Measurements from ENCODE around the gene ALKBH7. TPM values are rescaled to one million over a fixed set of nuclear protein-coding genes. Genes with fewer than 3 reads are reported as not detected.
"Not testable (repeated sequence)": the region's sequence is repeated elsewhere in the genome, so short reads cannot be mapped to it uniquely, and the experiment has no call there.

The ALKBH7 gene
- total RNA-seq, 2 donors from 2014 or later: 33.9 to 89.4 TPM

GRCh38 chr19:6381030-6381750 is 8.6 kb downstream of the ALKBH7 start:
- Mint-ChIP-seq H3K9me3 (no peaks in the 10 kb centered on the region), H3K27ac (no peak overlapping the region), H3K36me3 (peaks cover 10 to 29% of the 10 kb centered on the region in 2 donors)
- ATAC-seq: peak in 1 of 2 donors; percentile 22
- DNase-seq (ENCODE audit: low spot score in 2 of 2): no peak

GRCh38 chr19:6383188-6383587 is 10.6 kb downstream of the ALKBH7 start:
- Mint-ChIP-seq H3K27ac (peak overlapping the region in 1 of 2 donors; percentile 49), H3K9me3 (no peaks in the 10 kb centered on the region), H3K36me3 (peaks cover 10 to 31% of the 10 kb centered on the region in 2 donors)
- ATAC-seq (no peak), DNase-seq (ENCODE audit: low spot score in 2 of 2) (no peak)

GRCh38 chr19:6384381-6384780 is 11.8 kb downstream of the ALKBH7 start:
- Mint-ChIP-seq H3K36me3 (peaks cover 10 to 35% of the 10 kb centered on the region in 2 donors), H3K9me3 (no peaks in the 10 kb centered on the region), H3K27ac (peak overlapping the region in 1 of 2 donors; percentile 29)
- DNase-seq (ENCODE audit: low spot score in 2 of 2): no peak
- ATAC-seq: no peak

GRCh38 chr19:6387372-6387771 is 14.8 kb downstream of the ALKBH7 start:
- ATAC-seq (no peak), DNase-seq (ENCODE audit: low spot score in 2 of 2) (no peak)
- Mint-ChIP-seq H3K9me3 (no peaks in the 10 kb centered on the region), H3K27ac (peak overlapping the region in 1 of 2 donors; percentile 44), H3K36me3 (peaks cover 14 to 34% of the 10 kb centered on the region in 2 donors)

- Mint-ChIP-seq H3K36me3 (peaks cover 22 to 34% of the 10 kb centered on the region in 2 donors), H3K9me3 (no peaks in the 10 kb centered on the region), H3K27ac (peak overlapping the region; percentile 93 to 96)
- DNase-seq (ENCODE audit: low spot score in 2 of 2) (no peak), ATAC-seq (no peak)
Observed at GRCh38 chr19:6392221-6393073, 19.9 kb downstream of the ALKBH7 start.

GRCh38 chr19:6393074-6393982 is 20.7 kb downstream of the ALKBH7 start, which contains the start of gene GTF2F1:
Gene GTF2F1, minus strand, starts transcription at chr19:6393164. Its CDS starts 169 bp downstream, at chr19:6392995.
- peak; percentile 91 to 92 for DNase-seq (ENCODE audit: low spot score in 2 of 2)
- peaks cover 22 to 31% of the 10 kb centered on the region in 2 donors for H3K36me3 Mint-ChIP-seq
- no peaks in the 10 kb centered on the region for H3K9me3 Mint-ChIP-seq
- peak; percentile 87 to 95 for ATAC-seq
- H3K27ac Mint-ChIP-seq: peak within 1 kb of the TSS; percentile 93 to 96

- DNase-seq (ENCODE audit: low spot score in 2 of 2): no peak
- ATAC-seq: no peak
- Mint-ChIP-seq H3K27ac (peak overlapping the region; percentile 93 to 96), H3K9me3 (no peaks in the 10 kb centered on the region), H3K36me3 (peaks cover 22 to 28% of the 10 kb centered on the region in 2 donors)
Observed at GRCh38 chr19:6393983-6394412, 21.4 kb downstream of the ALKBH7 start.

GRCh38 chr19:6394831-6395230 is 22.2 kb downstream of the ALKBH7 start:
- ATAC-seq (no peak), DNase-seq (ENCODE audit: low spot score in 2 of 2) (no peak)
- H3K27ac Mint-ChIP-seq: peak overlapping the region in 1 of 2 donors; percentile 93
- no peaks in the 10 kb centered on the region for H3K9me3 Mint-ChIP-seq
- H3K36me3 Mint-ChIP-seq: peaks cover 22 to 28% of the 10 kb centered on the region in 2 donors

- Mint-ChIP-seq H3K36me3 (peaks cover 17 to 22% of the 10 kb centered on the region in 2 donors), H3K9me3 (no peaks in the 10 kb centered on the region), H3K27ac (no peak overlapping the region)
- DNase-seq (ENCODE audit: low spot score in 2 of 2) (no peak), ATAC-seq (no peak)
Observed at GRCh38 chr19:6396305-6396704, 23.7 kb downstream of the ALKBH7 start.

GRCh38 chr19:6400062-6400944 is 27.7 kb downstream of the ALKBH7 start:
- not testable (repeated sequence) for DNase-seq (ENCODE audit: low spot score in 2 of 2); H3K27ac Mint-ChIP-seq; H3K9me3 Mint-ChIP-seq; H3K36me3 Mint-ChIP-seq; ATAC-seq

- DNase-seq (ENCODE audit: low spot score in 2 of 2): no peak
- Mint-ChIP-seq H3K9me3 (no peaks in the 10 kb centered on the region), H3K36me3 (no peaks in the 10 kb centered on the region), H3K27ac (no peak overlapping the region)
- no peak for ATAC-seq
Observed at GRCh38 chr19:6402058-6402457, 29.5 kb downstream of the ALKBH7 start.

- no peaks in the 10 kb centered on the region for H3K36me3 Mint-ChIP-seq
- DNase-seq (ENCODE audit: low spot score in 2 of 2): no peak
Observed at GRCh38 chr19:6402837-6403608, 30.4 kb downstream of the ALKBH7 start.

GRCh38 chr19:6406401-6406800 is 33.8 kb downstream of the ALKBH7 start:
- Mint-ChIP-seq H3K27ac (no peak overlapping the region), H3K36me3 (no peaks in the 10 kb centered on the region), H3K9me3 (no peaks in the 10 kb centered on the region)
- ATAC-seq: no peak
- DNase-seq (ENCODE audit: low spot score in 2 of 2): no peak

More at GRCh38 chr19:6402837-6403608, 30.4 kb downstream of the ALKBH7 start:
- Mint-ChIP-seq H3K27ac (no peak overlapping the region), H3K9me3 (no peaks in the 10 kb centered on the region)
- no peak for ATAC-seq

GRCh38 chr19:6409346-6409745 is 36.8 kb downstream of the ALKBH7 start:
- Mint-ChIP-seq H3K36me3 (peaks cover 0 to 8% of the 10 kb centered on the region in 2 donors), H3K27ac (no peak overlapping the region), H3K9me3 (no peaks in the 10 kb centered on the region)
- ATAC-seq (no peak), DNase-seq (ENCODE audit: low spot score in 2 of 2) (no peak)

- H3K36me3 Mint-ChIP-seq: peaks cover 2 to 13% of the 10 kb centered on the region in 2 donors
- peak; percentile 16 to 24 for ATAC-seq
- DNase-seq (ENCODE audit: low spot score in 2 of 2): no peak
- H3K9me3 Mint-ChIP-seq: no peaks in the 10 kb centered on the region
- peak overlapping the region in 1 of 2 donors; percentile 44 for H3K27ac Mint-ChIP-seq
Observed at GRCh38 chr19:6412061-6412446, 39.5 kb downstream of the ALKBH7 start.
